GM21723 (cell line): Measurements from ENCODE around the gene MAGEH1.

Source experiments
- ATAC-seq: cut with Tn5 transposase; IDR thresholded peaks from one replicate; pipeline ENCODE4 v1.9.1; 2021; ENCODE audit warnings: mild to moderate bottlenecking, moderate library complexity; ENCODE audit not compliant: unreplicated experiment

MAGEH1 gene

DNA sequence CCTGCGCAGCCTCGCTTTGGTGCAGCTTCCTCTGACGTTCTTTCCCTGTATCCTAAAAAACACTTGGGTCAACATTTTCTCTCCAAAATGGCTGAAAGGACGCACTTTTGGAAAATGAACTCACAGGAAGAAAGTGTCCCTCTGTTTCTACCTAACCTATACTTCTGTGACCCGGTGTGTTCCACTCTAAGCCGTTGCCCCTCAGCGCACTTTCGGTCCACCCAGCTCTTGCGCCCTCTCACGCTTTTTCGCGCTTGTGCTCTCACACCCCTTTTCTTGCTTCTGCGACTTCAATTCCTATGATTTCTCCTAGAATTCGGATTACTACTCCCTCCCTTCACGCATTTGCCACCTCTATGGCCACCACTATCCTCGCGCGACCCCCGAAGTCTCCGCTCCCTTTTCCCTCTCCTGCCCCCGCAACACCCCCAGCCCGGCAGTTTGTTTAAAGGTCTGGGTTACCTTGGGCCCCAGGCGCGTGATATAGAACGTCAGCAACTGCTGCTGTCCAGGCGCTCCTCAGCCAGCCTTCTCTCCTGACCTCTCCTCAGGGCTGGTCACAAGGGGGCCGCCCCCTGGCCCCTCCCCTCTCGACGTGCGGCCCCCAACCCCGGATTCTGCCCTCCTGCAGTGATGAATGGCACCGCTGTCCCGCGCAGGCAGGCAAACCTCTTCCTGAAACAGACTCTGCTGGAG, 37.5 kb downstream of the MAGEH1 start, which contains the start of gene USP51:
USP51 (minus strand) TSS at position 535 of the 696 bp plus-strand sequence. CDS start 909 bp downstream, outside the sequence.
- ATAC-seq: peak; percentile 50

GRCh38 chrX:55490121-55490520, 38.2 kb downstream of the MAGEH1 start:
- no peak for ATAC-seq

GRCh38 chrX:55490974-55491373, 39.0 kb downstream of the MAGEH1 start:
- ATAC-seq: no peak
